ENCODE measurements around the gene TSPAN14.

The TSPAN14 gene

DNA sequence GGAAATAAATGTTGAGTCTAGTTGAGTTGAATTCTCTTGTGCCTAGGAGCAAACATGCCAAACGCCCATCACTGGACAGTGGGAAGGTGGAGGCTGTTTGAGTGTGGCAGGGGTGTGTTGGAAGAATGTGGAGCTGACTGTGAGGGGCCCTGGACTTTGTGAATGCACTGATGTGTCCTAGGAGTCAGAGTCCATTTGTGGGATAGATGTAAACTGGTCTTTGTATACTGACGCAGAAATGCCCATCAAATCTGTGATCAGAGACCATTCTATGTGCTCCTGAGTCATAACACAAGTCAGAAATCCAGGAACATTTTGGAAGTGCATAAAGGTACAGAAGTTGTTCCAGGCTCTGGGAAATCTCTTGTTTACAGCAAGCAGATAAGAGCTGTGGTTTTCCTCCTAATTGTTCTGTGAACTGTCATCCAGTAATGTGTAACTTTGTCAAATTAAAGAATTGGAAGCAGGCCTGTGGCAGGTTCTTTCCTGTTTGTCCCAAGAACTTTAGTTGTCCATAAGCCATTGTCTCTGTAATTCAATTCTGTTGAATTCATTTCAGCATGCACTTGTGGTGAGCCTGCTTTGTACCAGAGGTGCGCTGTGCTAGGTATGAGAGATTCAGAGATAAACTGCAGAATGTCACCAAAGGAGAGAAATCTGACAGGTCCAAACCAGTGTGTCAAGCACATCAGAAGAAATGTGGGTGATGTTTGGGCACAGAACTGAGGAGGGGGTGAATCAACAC lies 38.2 kb upstream of the TSPAN14 start:
- TF ChIP-seq, protein P1, sequence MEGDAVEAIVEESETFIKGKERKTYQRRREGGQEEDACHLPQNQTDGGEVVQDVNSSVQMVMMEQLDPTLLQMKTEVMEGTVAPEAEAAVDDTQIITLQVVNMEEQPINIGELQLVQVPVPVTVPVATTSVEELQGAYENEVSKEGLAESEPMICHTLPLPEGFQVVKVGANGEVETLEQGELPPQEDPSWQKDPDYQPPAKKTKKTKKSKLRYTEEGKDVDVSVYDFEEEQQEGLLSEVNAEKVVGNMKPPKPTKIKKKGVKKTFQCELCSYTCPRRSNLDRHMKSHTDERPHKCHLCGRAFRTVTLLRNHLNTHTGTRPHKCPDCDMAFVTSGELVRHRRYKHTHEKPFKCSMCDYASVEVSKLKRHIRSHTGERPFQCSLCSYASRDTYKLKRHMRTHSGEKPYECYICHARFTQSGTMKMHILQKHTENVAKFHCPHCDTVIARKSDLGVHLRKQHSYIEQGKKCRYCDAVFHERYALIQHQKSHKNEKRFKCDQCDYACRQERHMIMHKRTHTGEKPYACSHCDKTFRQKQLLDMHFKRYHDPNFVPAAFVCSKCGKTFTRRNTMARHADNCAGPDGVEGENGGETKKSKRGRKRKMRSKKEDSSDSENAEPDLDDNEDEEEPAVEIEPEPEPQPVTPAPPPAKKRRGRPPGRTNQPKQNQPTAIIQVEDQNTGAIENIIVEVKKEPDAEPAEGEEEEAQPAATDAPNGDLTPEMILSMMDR (IDR thresholded peaks at IDR 0.05): no peak

DNA sequence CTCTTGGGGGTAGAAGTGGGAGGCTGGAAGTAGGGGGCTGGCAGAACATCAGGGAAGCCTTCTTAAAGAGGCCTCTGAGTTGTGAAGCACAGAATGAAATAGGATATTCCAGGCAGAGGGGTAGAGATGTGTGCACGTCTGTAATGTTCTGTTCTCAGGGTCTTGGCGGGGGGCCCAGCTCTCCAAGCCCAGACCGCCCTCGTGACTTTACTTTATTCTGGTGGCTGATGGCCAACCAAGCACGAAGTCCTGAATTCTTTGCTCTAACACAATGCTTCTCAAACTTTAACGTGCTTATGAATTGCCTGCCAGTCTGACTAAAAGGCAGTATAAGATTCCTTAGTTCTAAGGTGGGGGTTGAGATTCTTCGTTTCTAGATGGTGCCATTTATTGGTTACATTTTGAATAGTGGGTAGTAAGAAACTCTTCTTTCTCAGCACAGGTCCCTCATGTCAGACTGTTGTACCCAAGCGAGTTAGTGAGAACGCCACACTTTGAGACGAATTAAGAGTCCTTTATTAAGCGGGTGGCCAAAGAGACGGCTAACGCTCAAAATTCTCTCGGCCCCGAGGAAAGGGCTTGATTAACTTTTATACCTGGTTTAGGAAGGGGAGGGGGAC lies 37.5 kb upstream of the TSPAN14 start:
- TF ChIP-seq, protein P1 (IDR thresholded peaks at IDR 0.05): no peak

DNA sequence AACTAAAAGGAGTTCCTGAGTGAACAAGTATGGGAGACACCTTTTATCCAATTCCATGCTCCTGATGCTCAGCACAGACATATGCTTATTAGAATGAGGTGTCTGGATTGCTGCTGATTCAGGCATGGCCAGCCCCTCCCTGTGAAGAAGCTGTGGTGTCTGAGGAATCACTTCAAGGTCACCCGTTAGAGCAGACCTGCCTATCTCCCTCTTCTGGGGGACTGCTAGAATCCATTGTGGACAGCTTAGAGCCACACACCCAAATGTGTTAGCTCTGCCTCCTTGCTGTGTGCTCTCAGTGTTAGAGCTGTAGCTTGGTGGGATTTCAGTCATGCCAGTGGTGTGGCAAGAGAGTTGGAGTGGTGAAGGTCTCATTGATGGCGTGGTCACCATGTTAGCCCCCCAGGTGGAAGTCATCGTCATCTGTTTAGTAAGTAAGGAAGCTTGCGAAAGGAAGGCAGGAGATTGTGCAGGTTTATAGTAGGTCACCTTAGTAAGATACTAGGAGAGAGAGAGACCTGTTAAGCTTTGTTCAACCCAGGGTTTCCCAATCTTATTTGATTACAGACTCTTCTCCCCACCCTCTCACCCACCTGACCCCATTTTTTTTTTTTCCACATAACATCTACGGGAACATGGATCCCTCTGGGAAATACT lies 32.9 kb upstream of the TSPAN14 start:
- TF ChIP-seq, protein P1 (IDR thresholded peaks at IDR 0.05): no peak

- TF ChIP-seq, protein P1 (IDR thresholded peaks at IDR 0.05): no peak
These were observed 32.2 kb upstream of the TSPAN14 start for GRCh38 chr10:80421707-80422536.

DNA sequence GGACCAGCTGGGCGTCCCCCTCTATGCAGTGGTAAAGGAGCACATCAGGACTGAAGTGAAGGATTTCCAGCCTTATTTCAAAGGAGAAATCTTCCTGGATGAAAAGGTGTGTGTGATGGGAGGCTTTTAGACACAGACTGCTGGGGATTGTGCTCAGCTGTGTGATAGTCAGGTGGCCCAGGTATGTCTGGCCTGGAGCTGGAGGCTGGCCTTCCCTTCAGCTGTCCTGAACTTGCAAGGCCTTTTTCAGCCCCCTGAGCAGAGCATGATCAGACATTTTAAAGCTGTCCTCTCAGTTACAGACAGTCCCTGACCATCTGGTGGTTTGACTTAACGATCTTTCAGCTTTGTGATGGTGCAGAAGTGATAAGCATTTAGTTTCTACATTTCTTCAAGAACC lies 28.2 kb upstream of the TSPAN14 start:
- TF ChIP-seq, protein P1 (IDR thresholded peaks at IDR 0.05): no peak

DNA sequence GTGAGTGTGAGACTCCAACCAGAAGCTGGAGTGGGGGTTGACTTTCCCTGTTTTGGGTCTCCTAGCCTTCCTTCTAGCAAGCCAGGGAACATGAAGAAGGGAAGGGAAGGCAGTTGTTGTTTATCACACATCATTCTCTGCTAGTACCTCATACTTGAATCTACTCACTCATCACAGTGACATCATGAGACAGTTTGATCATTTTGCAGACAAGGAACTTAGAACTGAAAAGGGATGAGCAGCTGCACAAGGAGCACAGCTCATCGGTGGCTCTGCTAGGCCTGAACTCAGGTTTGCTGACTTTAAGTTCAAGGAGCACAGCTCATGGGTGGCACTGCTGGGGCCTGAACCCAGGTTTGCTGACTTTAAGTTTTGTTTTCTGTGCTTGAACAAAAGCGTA lies 26.6 kb upstream of the TSPAN14 start:
- TF ChIP-seq, protein P1 (IDR thresholded peaks at IDR 0.05): no peak

- TF ChIP-seq, protein P1 (IDR thresholded peaks at IDR 0.05): no peak
These were observed 24.6 kb upstream of the TSPAN14 start for GRCh38 chr10:80429521-80429973.
